ENCODE results near the gene PTH1R. TPM values are rescaled to one million over a fixed set of nuclear protein-coding genes. Genes with fewer than 3 reads are reported as not detected.

Gene PTH1R
- total and polyA plus RNA-seq, 10 of the 15 experiments (the other 5 are each of a cell fraction or from before 2014, with no cell fraction given) = not detected

DNA sequence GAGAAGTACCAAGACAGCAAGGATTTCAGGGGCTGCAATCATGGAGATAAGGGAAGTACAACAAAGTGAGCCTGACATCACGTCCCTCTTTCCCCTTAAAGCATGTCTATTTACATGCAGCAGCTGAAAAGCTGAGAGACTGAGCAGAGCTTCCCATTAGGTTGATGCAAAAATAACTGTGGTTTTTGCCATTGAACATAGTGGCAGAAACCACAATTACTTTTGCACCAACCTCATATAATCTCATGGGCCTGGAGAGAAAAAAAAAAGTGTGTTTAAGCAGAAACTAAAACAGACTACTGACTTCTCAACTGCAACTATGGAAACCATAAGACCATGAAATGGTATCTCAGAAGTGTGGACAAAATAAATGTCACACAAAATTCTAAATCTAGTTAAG is 50.8 kb downstream of the PTH1R start:
- ChIA-PET CTCF (interaction anchor here (0.8 to 7.2 kb wide), 11 partner anchors 19 to 70 kb away, joined by 3 to 27 read pairs (median 5); no protein-coding TSS in a partner anchor), POLR2A (interaction anchor here (0.6 to 12.6 kb wide), 9 partner anchors 16 to 1156 kb away, joined by 3 to 163 read pairs (median 8); partner anchors contain the start of genes CCDC12 and NBEAL2), RAD21 (ENCODE audit: unreplicated experiment) (interaction anchor here (1.2 to 4.2 kb wide), 14 partner anchors 12 to 419 kb away, joined by 3 to 38 read pairs (median 8); partner anchors contain the start of genes CCDC12 and NBEAL2), SMC1A (ENCODE audit: uncharacterized antibody, unreplicated experiment) (interaction anchor here (0.8 to 17.5 kb wide), 14 partner anchors 8 to 89 kb away, joined by 3 to 298 read pairs (median 6); partner anchors contain the start of genes CCDC12 and NBEAL2)
- no peaks in the 10 kb centered on the region for H3K27me3 ChIP-seq (replicated peaks in 1 of 2; ENCODE audit: control insufficient read depth in 2 of 2, insufficient read depth in 2 of 2, low read length in 1 of 2)
- FAIRE-seq (peak; percentile 66), DNase-seq (ENCODE audit: low read depth, low spot score) (peak; percentile 88), ATAC-seq (peak; percentile 3; the same call in 2 of the 3 replicates)
- BruUV-seq (replicated peaks) = no TSS peak
- H3K4me2 ChIP-seq (ENCODE audit: control insufficient read depth, insufficient read depth) = peak overlapping the region; percentile 96; the same call in 1 of the 2 replicates
- H3K79me2 ChIP-seq (ENCODE audit: control insufficient read depth, insufficient read depth, low read length) = peaks cover 58% of the 10 kb centered on the region
- H3K9ac ChIP-seq (ENCODE audit: control insufficient read depth, insufficient read depth, low read length) = peak overlapping the region; percentile 57
- WGBS (ENCODE audit: insufficient coverage, insufficient replicate concordance, low lambda C conversion rate, missing lambda C conversion rate) = 4% methylated on average over 1 of the region's 1 CpG
- intact Hi-C loops (cut with micrococcal nuclease; ENCODE audit: unreplicated experiment) (loop anchor here (5.0 kb wide), 1 partner anchor 234 kb away; the partner anchor contains the start of gene SETD2), in situ Hi-C loops (cut with MboI) (no loop called here)
- peaks cover 14% of the 10 kb centered on the region for H3K9me3 ChIP-seq (replicated peaks; ENCODE audit: control insufficient read depth, insufficient read depth, low read length)
- H2AFZ ChIP-seq (ENCODE audit: control insufficient read depth, low read depth, low read length) = no peak overlapping the region
- H4K20me1 ChIP-seq (ENCODE audit: control insufficient read depth, insufficient read depth) = no peaks in the 10 kb centered on the region
- peaks cover 79% of the 10 kb centered on the region for H3K4me1 ChIP-seq (ENCODE audit: control insufficient read depth, insufficient read depth, low read length)
- H3K36me3 ChIP-seq (ENCODE audit: control insufficient read depth in 2 of 2, insufficient read depth in 2 of 2, low read length in 1 of 2) = peaks cover 16 to 41% of the 10 kb centered on the region in 2 experiments
- no peak overlapping the region for H3K4me3 ChIP-seq
- peak overlapping the region; percentile 94 for H3K27ac ChIP-seq (ENCODE audit: control insufficient read depth, insufficient read depth)
- TF ChIP-seq ZNF217 (IDR thresholded peaks at IDR 0.05) (peak; percentile 91), HSF1 (IDR thresholded peaks at IDR 0.05; ENCODE audit: low read depth, low read length) (0 out of 2 replicates have a peak, but pooled peaks have one; percentile 51), GATAD2B (conservative IDR thresholded peaks at IDR 0.05; ENCODE audit: low read depth) (peak; percentile 62; the same call in 1 of the 2 replicates), GABPA (IDR thresholded peaks at IDR 0.05; ENCODE audit: low read depth) (no peak), MYC (IDR thresholded peaks at IDR 0.05; ENCODE audit: insufficient read depth, insufficient read length, insufficient replicate concordance, low read length, severe bottlenecking) (no peak), POLR2A (IDR thresholded peaks at IDR 0.05; ENCODE audit: low read depth, low read length) (no peak), E2F8 (IDR thresholded peaks at IDR 0.05; ENCODE audit: low read depth, partially characterized antibody) (no peak), MYB (IDR thresholded peaks at IDR 0.05; ENCODE audit: borderline replicate concordance, low read depth, low read length) (no peak), STAT3 (IDR thresholded peaks at IDR 0.05; ENCODE audit: low read depth, low read length) (no peak), YY1 (IDR thresholded peaks at IDR 0.05; ENCODE audit: low read depth, low read length) (no peak; the same call in 1 of the 2 replicates), ZNF384 (IDR thresholded peaks at IDR 0.05; ENCODE audit: borderline replicate concordance, low read depth, low read length) (peak; percentile 91), E2F4 (IDR thresholded peaks at IDR 0.05; ENCODE audit: low read depth, low read length) (no peak), ZNF274 (IDR thresholded peaks at IDR 0.05; ENCODE audit: insufficient read depth, insufficient read length) (no peak), SRF (IDR thresholded peaks at IDR 0.05; ENCODE audit: low read depth in 2 of 2, low read length in 2 of 2) (no peak), ATF2 (IDR thresholded peaks at IDR 0.05; ENCODE audit: low read length) (peak; percentile 57; the same call in 1 of the 2 replicates), CHD2 (IDR thresholded peaks at IDR 0.05; ENCODE audit: borderline replicate concordance, low read depth, low read length) (no peak), ESRRA (IDR thresholded peaks at IDR 0.05; ENCODE audit: low read length) (no peak), TCF7 (IDR thresholded peaks at IDR 0.05; ENCODE audit: borderline replicate concordance) (no peak)

All from GM12878 (cell line).